Measurements from ENCODE around the gene FBXL19. TPM values are rescaled to one million over a fixed set of nuclear protein-coding genes. Genes with fewer than 3 reads are reported as not detected.
A peak's percentile ranks its signal among the peaks of the same experiment; 100 is the strongest.

Gene FBXL19
- total RNA-seq, 2 donors from 2014 or later, result 24.9 to 25.7 TPM

DNA sequence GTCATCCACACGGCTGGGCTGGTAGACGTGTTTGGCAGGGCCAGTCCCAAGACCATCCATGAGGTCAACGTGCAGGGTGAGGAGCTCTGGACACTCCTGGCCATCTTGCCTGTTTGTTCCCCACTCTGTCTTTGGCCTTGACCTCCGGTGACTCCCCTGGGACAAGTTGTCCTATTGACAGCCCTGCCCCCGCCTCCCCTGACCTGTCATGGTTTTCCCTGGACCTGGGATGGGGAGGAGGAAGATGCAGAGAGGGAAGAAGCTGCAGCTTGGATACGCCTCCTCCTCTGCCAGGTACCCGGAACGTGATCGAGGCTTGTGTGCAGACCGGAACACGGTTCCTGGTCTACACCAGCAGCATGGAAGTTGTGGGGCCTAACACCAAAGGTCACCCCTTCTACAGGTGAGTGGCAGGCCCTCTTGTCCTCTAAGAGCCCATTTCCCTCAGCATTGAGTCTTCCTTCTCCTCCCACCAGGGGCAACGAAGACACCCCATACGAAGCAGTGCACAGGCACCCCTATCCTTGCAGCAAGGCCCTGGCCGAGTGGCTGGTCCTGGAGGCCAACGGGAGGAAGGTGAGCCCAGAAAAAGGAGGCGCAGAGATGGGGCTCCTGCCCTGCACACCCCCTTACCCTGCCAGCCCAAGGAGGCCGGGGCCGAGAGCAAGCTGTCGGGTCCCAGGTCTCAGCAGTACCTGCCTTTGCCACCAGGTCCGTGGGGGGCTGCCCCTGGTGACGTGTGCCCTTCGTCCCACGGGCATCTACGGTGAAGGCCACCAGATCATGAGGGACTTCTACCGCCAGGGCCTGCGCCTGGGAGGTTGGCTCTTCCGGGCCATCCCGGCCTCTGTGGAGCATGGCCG lies 63.0 kb downstream of the FBXL19 start:
- no peak overlapping the region for H3K4me3 Mint-ChIP-seq
- H3K36me3 Mint-ChIP-seq (ENCODE audit: insufficient read depth in 2 of 2), result peaks cover 0 to 2% of the 10 kb centered on the region in 2 donors
- H3K27ac Mint-ChIP-seq, result no peak overlapping the region
- no peak for DNase-seq
- no peaks in the 10 kb centered on the region for H3K9me3 Mint-ChIP-seq
- peaks cover 5% of the 10 kb centered on the region for H3K4me1 Mint-ChIP-seq (ENCODE audit: low read depth)
- no peaks in the 10 kb centered on the region for H3K27me3 Mint-ChIP-seq (ENCODE audit: low read depth)
- ATAC-seq (replicated peaks in 1 of 2), result no peak

DNA sequence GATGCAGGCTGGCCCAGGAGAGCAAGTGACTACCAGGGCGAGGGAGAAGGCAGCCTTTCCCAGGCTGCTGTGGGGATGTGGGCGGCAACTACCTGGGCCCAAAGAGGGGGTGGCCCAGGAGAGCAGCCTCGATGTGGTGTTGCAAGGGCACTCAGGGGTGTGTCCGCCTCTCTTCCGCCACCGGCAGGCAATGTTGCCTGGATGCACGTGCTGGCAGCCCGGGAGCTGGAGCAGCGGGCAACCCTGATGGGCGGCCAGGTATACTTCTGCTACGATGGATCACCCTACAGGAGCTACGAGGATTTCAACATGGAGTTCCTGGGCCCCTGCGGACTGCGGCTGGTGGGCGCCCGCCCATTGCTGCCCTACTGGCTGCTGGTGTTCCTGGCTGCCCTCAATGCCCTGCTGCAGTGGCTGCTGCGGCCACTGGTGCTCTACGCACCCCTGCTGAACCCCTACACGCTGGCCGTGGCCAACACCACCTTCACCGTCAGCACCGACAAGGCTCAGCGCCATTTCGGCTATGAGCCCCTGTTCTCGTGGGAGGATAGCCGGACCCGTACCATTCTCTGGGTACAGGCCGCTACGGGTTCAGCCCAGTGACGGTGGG lies 64.3 kb downstream of the FBXL19 start:
- H3K27ac Mint-ChIP-seq, result no peak overlapping the region
- no peaks in the 10 kb centered on the region for H3K9me3 Mint-ChIP-seq
- DNase-seq, result no peak
- no peak for ATAC-seq (replicated peaks in 1 of 2)
- H3K27me3 Mint-ChIP-seq (ENCODE audit: low read depth), result no peaks in the 10 kb centered on the region
- no peaks in the 10 kb centered on the region for H3K36me3 Mint-ChIP-seq (ENCODE audit: insufficient read depth in 2 of 2)
- H3K4me1 Mint-ChIP-seq (ENCODE audit: low read depth), result peaks cover 5% of the 10 kb centered on the region
- no peak overlapping the region for H3K4me3 Mint-ChIP-seq

GRCh38 chr16:30989469-30990047 lies 66.2 kb downstream of the FBXL19 start:
- no peaks in the 10 kb centered on the region for H3K27me3 Mint-ChIP-seq (ENCODE audit: low read depth)
- no peaks in the 10 kb centered on the region for H3K36me3 Mint-ChIP-seq (ENCODE audit: insufficient read depth in 2 of 2)
- DNase-seq (no peak), ATAC-seq (replicated peaks in 1 of 2) (no peak)
- peaks cover 12% of the 10 kb centered on the region for H3K4me1 Mint-ChIP-seq (ENCODE audit: low read depth)
- no peak overlapping the region for H3K27ac Mint-ChIP-seq
- no peaks in the 10 kb centered on the region for H3K9me3 Mint-ChIP-seq
- H3K4me3 Mint-ChIP-seq, result no peak overlapping the region

DNA sequence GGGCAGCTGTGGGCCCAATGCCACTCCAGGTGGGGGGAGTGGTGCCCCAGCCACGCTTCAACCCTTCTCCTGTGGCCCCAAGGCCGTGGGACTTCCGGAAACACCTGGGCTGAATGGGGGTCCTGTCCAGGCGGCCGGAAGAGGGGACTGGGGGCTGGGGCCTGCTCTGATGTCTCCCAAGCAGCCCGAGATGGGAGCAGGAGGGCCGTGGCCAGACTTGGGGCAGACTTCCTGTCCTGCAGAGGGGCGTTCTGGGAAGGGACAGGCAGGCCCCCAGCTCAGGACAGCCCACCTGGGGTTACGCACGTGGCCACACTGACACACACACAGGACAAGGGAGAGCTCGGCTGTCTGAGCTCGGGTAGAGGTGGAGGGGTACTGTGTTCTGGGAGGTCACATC lies 66.7 kb downstream of the FBXL19 start:
- Mint-ChIP-seq H3K4me1 (ENCODE audit: low read depth) (peaks cover 16% of the 10 kb centered on the region), H3K4me3 (no peak overlapping the region), H3K27ac (no peak overlapping the region), H3K27me3 (ENCODE audit: low read depth) (no peaks in the 10 kb centered on the region), H3K36me3 (ENCODE audit: insufficient read depth in 2 of 2) (no peaks in the 10 kb centered on the region), H3K9me3 (no peaks in the 10 kb centered on the region)
- ATAC-seq (replicated peaks in 1 of 2) (no peak), DNase-seq (no peak)

DNA sequence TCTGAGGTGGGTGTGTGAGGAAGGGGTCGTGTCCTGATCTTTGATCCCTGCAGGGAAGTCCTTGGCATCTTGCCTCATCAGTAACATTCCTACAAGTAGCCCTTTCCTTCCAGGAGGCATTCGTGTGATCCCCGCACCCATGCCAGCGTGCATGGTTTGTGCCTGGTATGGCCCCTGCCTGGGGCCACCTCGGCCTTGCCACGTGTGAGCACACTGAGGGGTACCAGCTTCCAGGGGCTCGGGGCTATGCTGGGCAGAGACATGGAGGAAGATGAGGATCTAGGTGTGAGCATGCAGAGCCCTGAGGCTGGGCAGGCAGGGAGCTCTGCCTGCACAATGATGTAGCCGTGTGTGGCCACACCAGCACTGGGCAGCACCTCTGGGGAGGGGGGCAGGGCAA lies 67.7 kb downstream of the FBXL19 start:
- no peak for DNase-seq
- Mint-ChIP-seq H3K27ac (no peak overlapping the region), H3K36me3 (ENCODE audit: insufficient read depth in 2 of 2) (no peaks in the 10 kb centered on the region), H3K9me3 (no peaks in the 10 kb centered on the region), H3K4me3 (no peak overlapping the region), H3K4me1 (ENCODE audit: low read depth) (peaks cover 20% of the 10 kb centered on the region), H3K27me3 (ENCODE audit: low read depth) (no peaks in the 10 kb centered on the region)
- no peak for ATAC-seq (replicated peaks in 1 of 2)

DNA sequence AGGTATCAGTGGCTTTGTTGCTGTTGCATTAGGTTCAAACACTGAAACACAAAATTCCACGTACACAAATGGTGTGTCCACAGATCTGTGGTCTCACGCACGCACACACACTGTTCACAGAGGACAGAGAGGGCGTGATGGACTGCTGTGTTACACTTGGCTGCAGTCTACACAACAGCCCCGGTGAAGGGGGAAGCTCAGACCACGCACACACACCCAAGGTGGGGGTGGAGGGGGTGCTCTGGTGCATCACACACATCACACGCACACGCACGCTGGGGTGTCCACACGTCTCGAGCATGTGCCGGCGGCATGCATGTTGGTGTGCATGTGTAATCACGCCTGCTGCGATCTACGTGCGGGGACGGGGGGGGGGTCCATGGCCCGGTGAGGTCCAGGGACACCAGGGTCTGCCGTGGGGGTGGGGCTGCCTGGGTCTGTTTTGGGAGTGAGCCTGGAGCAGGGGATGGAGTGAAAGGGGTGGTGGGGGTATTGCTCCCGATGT lies 69.0 kb downstream of the FBXL19 start:
- ATAC-seq (replicated peaks in 1 of 2) (no peak), DNase-seq (no peak)
- Mint-ChIP-seq H3K27me3 (ENCODE audit: low read depth) (no peaks in the 10 kb centered on the region), H3K4me1 (ENCODE audit: low read depth) (peaks cover 25% of the 10 kb centered on the region), H3K4me3 (no peak overlapping the region), H3K36me3 (ENCODE audit: insufficient read depth in 2 of 2) (no peaks in the 10 kb centered on the region), H3K9me3 (no peaks in the 10 kb centered on the region), H3K27ac (no peak overlapping the region)

DNA sequence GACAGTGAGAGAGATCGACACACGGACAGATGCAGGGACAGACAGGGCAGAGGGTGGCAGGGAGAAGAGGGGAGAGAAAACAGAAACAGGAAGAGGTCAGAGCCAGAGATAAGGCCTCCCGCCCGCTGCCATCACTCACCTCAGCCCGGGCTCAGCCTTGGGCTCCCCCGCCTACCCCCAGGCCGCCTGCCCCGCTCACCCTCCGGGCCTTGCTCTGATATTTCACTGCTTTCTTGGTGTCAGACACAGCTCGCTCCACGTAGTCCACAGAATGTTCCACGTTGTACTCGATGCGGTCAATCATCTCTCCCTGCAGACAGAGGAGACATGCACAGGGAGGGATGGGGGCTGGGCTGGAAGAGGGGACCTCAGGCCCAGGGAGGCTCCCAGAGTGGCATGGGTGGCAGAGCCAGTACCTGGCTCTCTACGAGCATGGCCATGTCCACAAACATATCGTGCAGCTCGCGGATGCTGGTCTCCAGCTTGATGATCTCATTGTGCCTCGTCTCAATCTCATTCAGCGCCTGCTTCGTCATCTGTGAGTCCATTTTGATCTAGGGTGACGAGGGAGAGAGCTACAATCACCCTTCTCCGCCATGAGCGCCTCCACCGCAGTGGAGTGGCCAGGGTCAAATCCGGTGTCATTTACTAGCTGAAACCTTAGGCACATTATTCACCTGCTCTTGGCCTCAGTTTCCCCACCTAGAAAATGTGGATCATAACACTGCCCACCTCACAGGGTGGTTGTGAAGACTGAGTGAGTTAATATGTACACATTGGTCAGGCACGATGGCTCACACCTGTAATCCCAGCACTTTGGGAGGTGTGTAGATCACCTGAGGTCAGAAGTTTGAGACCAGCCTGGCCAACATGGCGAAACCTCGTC lies 69.8 kb downstream of the FBXL19 start:
- ATAC-seq (replicated peaks in 1 of 2) (no peak), DNase-seq (no peak)
- H3K4me3 Mint-ChIP-seq, result no peak overlapping the region
- no peaks in the 10 kb centered on the region for H3K27me3 Mint-ChIP-seq (ENCODE audit: low read depth)
- H3K9me3 Mint-ChIP-seq, result no peaks in the 10 kb centered on the region
- peaks cover 25% of the 10 kb centered on the region for H3K4me1 Mint-ChIP-seq (ENCODE audit: low read depth)
- no peak overlapping the region for H3K27ac Mint-ChIP-seq
- no peaks in the 10 kb centered on the region for H3K36me3 Mint-ChIP-seq (ENCODE audit: insufficient read depth in 2 of 2)

DNA sequence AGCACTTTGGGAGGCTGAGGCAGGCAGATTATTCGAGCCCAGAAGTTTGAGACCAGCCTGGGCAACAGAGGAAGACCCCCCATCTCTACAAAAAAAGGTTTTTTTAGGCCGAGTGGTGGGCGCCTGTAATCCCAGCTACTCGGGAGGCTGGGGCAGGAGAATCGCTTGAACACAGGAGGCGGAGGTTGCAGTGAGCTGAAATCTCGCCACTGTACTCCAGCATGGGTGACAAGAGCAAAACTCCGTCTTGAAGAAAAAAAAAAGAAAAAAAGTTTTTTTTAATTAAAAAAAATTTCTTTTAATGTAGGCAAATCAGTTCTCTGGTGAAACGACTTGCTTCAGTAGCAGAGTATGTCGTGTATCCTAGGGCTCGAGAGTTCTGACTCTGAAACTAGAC lies 72.6 kb downstream of the FBXL19 start:
- Mint-ChIP-seq H3K4me1 (ENCODE audit: low read depth) (peaks cover 25% of the 10 kb centered on the region), H3K9me3 (no peaks in the 10 kb centered on the region), H3K36me3 (ENCODE audit: insufficient read depth in 2 of 2) (no peaks in the 10 kb centered on the region), H3K27me3 (ENCODE audit: low read depth) (no peaks in the 10 kb centered on the region), H3K4me3 (peak overlapping the region; percentile 87 to 89), H3K27ac (no peak overlapping the region)
- ATAC-seq (replicated peaks in 1 of 2) (no peak), DNase-seq (no peak)

DNA sequence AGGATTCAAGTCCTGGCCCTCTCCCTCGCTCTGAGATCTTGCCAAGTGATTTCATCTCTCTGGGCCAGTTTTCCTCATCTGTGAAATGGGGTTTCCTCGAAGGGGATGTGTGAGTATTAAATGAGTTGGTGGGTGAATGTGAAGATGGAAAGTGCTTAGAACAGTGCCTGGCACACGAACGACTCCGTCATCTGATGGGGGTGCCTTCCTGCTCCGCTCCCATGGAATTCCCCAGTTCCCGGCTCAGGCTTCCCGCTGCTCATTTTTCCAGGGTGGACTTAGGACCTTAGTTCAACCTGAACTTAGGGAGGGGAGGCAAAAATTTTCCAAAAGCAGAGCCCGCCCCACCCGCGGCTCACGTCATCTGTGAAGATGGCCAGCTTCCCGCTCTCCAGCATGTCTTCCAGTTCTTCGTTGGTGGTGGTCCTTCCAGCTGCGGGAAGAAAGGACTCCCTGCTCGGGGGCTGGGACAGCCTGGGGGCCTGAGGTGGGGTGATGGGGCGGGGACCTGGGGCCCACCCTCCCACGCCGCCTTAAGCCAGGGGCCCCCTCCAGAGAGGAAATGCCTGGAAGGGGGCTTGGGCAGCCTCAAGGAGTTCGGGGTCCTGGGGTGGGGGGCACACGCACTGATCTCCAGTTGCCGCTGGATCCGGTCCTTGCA lies 73.1 kb downstream of the FBXL19 start:
- Mint-ChIP-seq H3K27me3 (ENCODE audit: low read depth) (no peaks in the 10 kb centered on the region), H3K4me1 (ENCODE audit: low read depth) (peaks cover 25% of the 10 kb centered on the region), H3K36me3 (ENCODE audit: insufficient read depth in 2 of 2) (no peaks in the 10 kb centered on the region), H3K9me3 (no peaks in the 10 kb centered on the region), H3K4me3 (peak overlapping the region; percentile 87 to 89), H3K27ac (no peak overlapping the region)
- DNase-seq, result no peak
- no peak for ATAC-seq (replicated peaks in 1 of 2)

DNA sequence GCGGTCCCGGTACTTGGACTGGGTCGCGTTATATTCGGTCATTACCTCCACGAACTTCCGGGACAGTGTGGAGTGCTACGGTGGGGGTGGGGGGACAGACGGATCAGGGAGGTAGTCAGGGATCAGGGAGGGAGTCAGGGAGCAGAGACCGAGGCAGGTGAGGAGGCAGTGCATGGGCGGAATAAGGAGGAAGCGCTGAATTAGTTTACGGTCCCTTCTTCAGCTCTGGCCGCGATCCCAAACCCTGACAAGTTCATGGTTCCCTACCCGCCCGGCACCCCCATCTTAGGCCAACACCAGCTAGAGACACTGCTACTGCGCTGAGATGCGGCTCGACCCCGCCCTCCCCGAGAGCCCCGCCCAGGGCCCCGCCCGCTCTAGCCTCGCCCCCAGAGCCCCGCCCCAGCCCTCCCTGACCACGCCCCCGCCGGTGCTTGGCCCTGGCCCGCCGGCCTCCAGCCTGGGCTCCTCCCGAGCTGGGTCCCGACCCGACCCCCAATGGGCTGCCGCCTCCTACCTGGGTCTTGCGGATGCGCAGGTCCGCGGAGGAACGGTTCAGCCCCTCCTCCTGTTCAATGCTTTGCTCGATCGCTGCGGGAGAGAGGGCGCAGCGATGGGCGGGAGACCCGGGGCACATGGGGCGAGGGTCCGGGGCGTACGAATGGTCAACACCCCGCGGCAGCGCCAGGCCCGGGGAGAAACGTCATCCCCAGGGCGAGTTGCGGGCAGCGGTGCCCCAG lies 73.8 kb downstream of the FBXL19 start:
- Mint-ChIP-seq H3K27me3 (ENCODE audit: low read depth) (no peaks in the 10 kb centered on the region), H3K4me3 (peak overlapping the region; percentile 87 to 89), H3K9me3 (no peaks in the 10 kb centered on the region), H3K36me3 (ENCODE audit: insufficient read depth in 2 of 2) (no peaks in the 10 kb centered on the region), H3K4me1 (ENCODE audit: low read depth) (peaks cover 25% of the 10 kb centered on the region), H3K27ac (no peak overlapping the region)
- peak; percentile 83 for DNase-seq
- peak; percentile 90 to 92 for ATAC-seq (replicated peaks in 1 of 2)

- no peaks in the 10 kb centered on the region for H3K9me3 Mint-ChIP-seq
- H3K27me3 Mint-ChIP-seq (ENCODE audit: low read depth), result no peaks in the 10 kb centered on the region
- H3K4me1 Mint-ChIP-seq (ENCODE audit: low read depth), result peaks cover 25% of the 10 kb centered on the region
- H3K27ac Mint-ChIP-seq, result no peak overlapping the region
- DNase-seq, result no peak
- no peak for ATAC-seq (replicated peaks in 1 of 2)
- H3K36me3 Mint-ChIP-seq (ENCODE audit: insufficient read depth in 2 of 2), result no peaks in the 10 kb centered on the region
- H3K4me3 Mint-ChIP-seq, result peak overlapping the region; percentile 58 to 89
Measured at GRCh38 chr16:30997725-30998711, 74.6 kb downstream of the FBXL19 start.

All from activated T-cell treated with anti-CD3 and anti-CD28 coated beads, Interleukin-2, amount 50 U/mL, for 72 hours (primary cell).